GM18526 (cell line): Measurements from ENCODE around the gene SIK1.
"Not testable (repeated sequence)": the region's sequence is repeated elsewhere in the genome, so short reads cannot be mapped to it uniquely, and the experiment has no call there.

ENCODE experiments used
- POLR2A ChIP-seq: IDR thresholded peaks from 3 replicates; pipeline ENCODE4 v1.6.1; 2011; ENCODE audit not compliant: insufficient read length; ENCODE audit errors: extremely low read depth

Gene SIK1

GRCh38 chr21:43426404-43427241 is at the start of gene SIK1:
SIK1 (minus strand) TSS chr21:43427131; CDS start chr21:43426178, 953 bp downstream.
- not testable (repeated sequence) for TF ChIP-seq POLR2A

DNA sequence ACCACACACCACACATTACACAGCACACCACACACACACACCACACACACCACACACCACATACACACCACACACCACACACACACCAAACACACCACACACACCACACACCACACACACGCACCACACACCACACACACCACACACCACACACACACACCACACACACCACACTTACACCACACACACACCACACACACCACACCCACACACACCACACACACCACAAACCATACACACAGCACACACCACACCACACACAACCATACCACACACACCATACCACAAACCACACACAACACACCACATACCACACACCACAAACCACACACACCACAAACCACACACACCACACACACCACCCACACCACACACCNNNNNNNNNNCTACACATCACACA is 40.9 kb upstream of the SIK1 start:
- TF ChIP-seq POLR2A = no peak

GRCh38 chr21:43376478-43376882 is 50.5 kb downstream of the SIK1 start:
- TF ChIP-seq POLR2A = no peak

DNA sequence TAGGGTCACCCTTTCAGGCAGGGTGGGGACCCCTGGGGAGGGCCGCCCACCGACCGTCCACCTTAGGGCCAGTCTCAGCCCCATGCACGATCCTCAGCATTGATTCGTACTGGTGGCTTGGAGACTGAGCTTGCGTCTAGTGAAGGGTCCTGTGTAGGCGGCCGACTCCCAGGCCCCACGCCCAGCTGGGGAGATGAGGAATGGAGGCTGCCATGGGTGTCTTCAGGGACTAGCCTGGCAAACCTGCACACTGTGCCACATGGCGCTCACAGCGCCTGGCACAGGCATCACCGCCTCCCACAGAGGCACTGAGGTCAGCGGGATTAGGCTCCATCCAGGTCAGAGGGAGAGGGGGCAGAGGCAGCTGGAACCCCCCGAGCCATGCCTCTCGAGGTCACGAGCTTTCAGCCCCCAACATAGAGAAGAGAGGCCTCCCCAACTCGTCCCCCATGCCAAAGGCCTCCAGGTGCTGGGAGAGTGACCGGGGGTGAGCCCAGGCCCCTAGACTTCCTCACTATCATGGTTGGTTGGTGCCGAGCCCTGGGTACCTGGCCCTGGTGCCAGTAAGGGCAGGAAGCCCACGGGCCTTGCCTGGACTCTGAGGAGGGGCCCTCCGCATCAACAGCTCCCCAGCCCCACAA is 51.0 kb downstream of the SIK1 start:
- no peak for TF ChIP-seq POLR2A

DNA sequence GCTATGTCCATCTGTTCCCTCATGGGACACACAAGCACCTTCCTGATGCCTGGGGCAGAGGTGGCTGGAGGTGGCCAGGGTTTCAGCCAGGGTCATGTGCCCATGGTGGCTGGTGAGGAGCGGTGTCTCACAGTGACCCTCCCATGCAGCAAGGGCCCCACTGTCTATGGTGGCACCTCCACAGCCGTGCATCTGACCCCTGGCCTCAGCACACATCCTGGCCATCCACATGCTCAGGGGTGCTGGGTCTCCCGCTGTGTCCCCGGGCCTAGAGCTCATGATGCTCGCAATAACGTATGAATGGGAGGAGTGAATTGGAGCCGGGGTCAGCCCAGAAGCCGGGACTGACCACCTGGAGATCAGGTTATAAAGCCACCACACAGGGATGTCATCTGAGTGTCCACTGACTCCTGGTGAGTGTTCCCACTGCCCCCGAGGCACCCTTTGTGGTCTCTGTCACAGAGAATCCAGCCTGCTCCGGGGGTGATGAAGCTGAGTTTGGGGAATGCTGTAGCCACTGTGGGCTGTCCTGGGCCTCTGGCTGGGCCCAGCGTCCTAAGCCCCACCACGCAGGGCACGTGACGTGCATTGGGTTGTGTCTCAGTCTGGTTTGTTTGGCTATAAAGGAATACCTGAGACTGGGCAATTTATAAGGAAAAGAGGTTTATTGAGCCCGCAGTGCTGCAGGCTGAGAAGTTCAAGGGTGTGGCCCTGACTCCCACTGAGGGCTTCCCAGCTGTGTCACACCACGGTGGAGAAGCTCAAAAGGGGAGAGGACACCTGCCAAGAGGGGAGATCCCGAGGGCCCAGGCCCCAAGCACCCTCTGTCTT is 51.7 kb downstream of the SIK1 start:
- TF ChIP-seq POLR2A = no peak

GRCh38 chr21:43374228-43374885 is 52.6 kb downstream of the SIK1 start:
- TF ChIP-seq POLR2A = no peak

DNA sequence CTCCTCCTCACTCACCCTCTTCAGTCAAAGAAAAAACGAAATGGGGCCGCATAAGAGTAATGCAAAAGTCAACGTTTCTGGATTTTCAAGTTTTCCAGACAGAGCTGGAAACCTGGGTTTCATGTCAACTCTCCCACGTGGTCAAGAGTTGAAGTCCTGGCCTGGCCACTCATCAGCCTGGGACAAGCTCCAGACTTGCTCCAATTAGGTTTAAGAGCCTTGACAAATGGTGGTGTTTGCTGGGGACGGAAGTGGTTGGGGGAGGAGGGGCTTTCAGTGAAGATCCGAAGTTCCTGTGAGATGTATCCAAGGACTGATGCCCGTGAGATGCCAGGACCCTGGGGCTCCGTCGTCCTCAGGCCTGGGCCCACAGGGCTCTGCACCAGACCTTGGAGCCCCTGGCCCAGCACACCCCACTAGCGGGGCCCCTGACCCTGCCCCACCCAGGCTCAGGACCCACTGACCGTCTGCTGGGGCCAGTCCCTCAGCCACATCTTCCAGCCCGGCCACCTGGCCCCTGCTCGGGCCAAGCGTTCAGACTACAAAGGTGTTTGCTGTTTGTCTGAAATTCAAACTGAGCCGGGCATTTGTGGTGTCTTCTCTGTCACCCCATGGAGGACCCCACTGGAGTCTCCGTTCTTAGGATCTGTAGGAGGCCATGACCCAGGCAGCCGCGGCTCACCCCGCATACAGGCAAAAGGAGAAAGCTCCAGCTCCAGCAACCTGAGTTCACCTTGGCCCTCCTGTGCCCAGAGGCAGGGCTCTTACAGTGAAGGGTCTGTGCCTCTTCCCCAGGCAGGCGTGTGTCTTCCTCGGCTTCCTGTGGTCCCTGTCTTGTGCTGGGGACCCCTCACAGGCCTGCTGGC is 53.3 kb downstream of the SIK1 start:
- no peak for TF ChIP-seq POLR2A

DNA sequence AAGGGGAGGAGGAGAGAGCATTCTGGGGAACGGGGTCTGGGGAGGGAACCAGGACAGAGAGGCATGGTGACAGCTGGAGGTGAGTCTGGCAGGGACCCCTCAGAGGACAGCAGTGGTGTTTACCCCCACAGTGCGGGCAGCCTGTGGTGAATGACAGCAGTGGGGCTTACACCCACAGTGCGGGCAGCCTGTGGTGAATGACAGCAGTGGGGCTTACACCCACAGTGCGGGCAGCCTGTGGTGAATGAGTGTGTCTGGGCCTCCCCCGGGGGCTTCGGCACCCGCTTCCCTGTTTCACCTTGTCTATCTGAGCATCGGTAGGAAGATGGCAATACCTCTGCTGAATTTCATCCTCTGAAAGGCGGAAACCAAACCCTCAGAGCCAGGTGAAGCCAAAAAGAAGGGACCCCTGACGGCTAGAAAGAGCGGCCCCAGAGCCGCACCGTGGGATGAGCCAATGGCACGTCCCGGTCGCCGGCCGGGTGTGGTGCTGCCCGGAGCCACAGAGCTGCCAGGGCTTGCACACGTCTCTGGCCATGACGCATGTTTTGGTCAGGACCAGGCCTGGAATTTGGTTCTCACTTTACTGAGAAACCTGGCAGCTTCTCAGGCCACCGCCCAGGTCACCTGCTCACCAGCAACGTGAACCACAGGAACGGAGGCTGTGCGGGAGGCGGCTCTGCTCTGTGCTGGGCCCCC is 54.1 kb downstream of the SIK1 start:
- no peak for TF ChIP-seq POLR2A

GRCh38 chr21:43371786-43372185 is 55.1 kb downstream of the SIK1 start:
- no peak for TF ChIP-seq POLR2A

DNA sequence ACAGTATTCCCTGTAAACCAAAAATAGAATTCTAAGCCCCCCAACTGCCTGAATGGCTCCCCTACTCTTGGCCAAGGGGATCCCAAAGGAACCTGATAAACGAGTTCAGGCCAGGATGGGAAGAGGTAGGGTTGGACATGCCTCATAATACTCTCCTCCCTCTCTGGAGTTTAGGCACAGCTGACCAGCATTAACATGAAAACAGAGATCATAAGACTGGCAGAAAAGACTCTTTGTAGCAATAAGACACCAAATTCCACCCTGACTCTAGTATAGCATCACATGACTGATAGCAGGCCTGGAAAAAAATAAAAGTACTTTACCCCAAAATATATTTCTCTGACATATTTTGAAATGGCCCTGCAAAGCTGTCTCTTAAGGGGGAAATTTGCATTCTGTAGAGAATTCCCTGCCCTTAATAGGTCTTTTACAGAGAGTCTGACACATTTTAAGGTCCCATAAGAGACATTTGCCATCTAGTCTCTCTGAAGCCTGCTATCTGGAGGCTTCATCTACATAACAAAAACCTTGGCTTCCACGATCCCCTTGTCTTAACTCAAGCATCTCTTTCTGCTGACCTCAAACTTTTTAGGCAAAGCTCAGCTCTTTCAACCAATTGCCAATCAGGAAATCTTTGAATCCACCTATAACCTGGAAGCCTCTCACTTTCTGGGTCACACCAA is 55.9 kb downstream of the SIK1 start:
- TF ChIP-seq POLR2A = no peak

DNA sequence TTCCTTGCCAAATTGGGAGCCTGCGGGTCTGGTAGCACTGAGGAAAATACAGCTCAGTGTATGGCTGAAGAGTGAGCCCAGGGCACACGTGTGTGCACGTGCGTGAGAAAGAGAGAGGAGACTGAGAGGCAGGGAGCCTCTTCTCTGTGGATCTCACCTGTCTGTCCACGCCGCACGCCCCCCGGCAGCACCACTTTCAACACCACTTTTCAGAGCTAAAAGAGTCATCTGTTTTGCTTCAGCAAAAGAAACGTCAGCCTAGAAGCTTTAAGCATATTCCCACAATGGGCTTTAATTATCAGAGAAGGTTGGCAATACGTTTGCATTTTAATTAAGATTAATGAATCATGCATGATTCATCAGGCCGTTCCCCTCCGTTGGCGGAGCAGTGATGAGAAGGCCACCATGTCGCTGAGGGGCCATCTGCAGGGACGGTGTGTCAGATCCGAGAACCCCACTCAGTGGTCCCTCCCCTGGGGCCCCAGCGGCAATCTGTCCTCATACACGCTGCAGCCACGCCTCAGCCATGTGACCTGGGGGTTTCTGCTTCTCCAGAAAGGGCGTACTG is 56.8 kb downstream of the SIK1 start:
- TF ChIP-seq POLR2A = no peak

DNA sequence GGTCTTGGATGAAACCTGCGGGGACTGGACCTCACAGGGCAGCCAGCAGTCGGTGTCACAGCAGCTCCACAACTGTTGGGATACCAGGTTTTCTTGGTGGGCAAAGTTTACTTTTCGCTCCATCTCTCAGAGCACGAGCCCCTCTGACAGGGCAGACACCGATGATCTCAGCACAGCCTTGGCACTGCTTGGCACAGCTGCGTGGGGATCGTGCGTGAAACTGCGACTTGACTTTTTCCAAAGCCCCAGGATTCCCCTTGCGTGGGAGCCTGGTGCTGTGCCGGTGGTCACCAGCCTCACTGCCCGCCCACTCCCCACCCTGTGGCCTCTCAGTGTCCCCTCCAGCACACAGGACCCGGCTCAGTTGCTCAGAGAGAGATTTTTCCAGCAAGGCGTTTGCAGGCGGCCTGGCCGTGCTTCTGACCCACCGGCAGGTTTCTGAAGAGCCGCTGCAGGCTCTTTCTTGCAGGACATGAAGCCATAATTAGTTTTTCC is 57.3 kb downstream of the SIK1 start:
- TF ChIP-seq POLR2A = no peak

DNA sequence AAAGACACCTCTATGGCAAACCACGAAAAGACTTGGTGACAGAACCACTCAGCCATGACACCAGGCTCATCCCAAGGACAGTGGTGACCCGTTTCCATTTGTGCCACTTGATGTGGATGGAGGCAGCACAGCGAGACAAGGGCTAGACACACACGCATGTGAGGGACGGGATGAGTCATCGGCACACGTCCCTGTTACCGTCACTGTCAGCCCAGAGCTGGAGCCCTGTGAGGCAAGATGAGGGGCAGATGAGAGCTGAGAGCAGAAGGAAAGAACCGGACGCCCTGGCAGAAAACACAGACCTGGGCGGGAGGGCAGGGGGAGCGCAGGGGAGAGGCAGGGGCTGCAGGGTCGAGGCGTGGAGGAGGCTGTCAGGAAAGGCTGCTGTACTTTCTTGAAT is 57.8 kb downstream of the SIK1 start:
- no peak for TF ChIP-seq POLR2A
